K562 (cell line): ENCODE measurements around the gene NT5C. TPM values are rescaled to one million over a fixed set of nuclear protein-coding genes. Genes with fewer than 3 reads are reported as not detected.

ENCODE experiments used
- ATF4 ChIP-seq: fragments of 450-650 bp; formaldehyde crosslinking; IDR thresholded peaks from 2 replicates; pipeline ENCODE4 v1.4.0; 2022; ENCODE audit warnings: mild to moderate bottlenecking, moderate library complexity
- C11orf30 ChIP-seq: fragments of 450-650 bp; IDR thresholded peaks from 2 replicates; pipeline ENCODE4 v1.6.1; 2016; ENCODE audit warnings: low read depth, mild to moderate bottlenecking
- CHCHD3 ChIP-seq: fragments of 250-450 bp; sonication (Bioruptor Pico); IDR thresholded peaks from 2 replicates; pipeline ENCODE4 v2.1.2; 2022; ENCODE audit warnings: mild to moderate bottlenecking
- FOXK2 ChIP-seq, 2 experiments: fragments of 450-650 bp; IDR thresholded peaks in 1 of 2; conservative IDR thresholded peaks in 1 of 2; 2 replicates each; pipeline ENCODE4 v1.6.1; 2016; ENCODE audit warnings: low read depth in 2 of 2, mild to moderate bottlenecking in 1 of 2
- GATAD2B ChIP-seq: fragments of 450-650 bp; IDR thresholded peaks from 2 replicates; pipeline ENCODE4 v1.6.1; 2017; ENCODE audit warnings: mild to moderate bottlenecking, borderline replicate concordance
- OTX1 ChIP-seq: fragments of 450-650 bp; formaldehyde crosslinking; IDR thresholded peaks from 2 replicates; pipeline ENCODE4 v1.4.0; 2022; ENCODE audit warnings: mild to moderate bottlenecking
- POLR2B ChIP-seq: fragments of 450-650 bp; IDR thresholded peaks from 2 replicates; pipeline ENCODE4 v1.6.1; 2018; ENCODE audit warnings: low read depth; ENCODE audit not compliant: partially characterized antibody
- SIN3A ChIP-seq, 2 experiments: fragments of 150-350 bp in 1 of 2; IDR thresholded peaks; 2 replicates each; pipeline ENCODE4 v1.6.1; 2011 to 2016; ENCODE audit warnings: borderline replicate concordance in 2 of 2, low read depth in 2 of 2, low read length in 2 of 2, mild to moderate bottlenecking in 2 of 2, moderate library complexity in 2 of 2; ENCODE audit not compliant: control insufficient read depth in 1 of 2
- SIRT6 ChIP-seq: IDR thresholded peaks from one replicate; pipeline ENCODE4 v1.6.1; 2012; ENCODE audit warnings: low read depth, mild to moderate bottlenecking, control low read depth, inconsistent platforms, low read length, moderate library complexity
- SP2 ChIP-seq: IDR thresholded peaks from 2 replicates; pipeline ENCODE4 v1.6.1; 2011; ENCODE audit warnings: mild to moderate bottlenecking, low read depth, low read length, moderate library complexity; ENCODE audit not compliant: poor library complexity, severe bottlenecking; ENCODE audit errors: extremely low read depth
- TEAD4 ChIP-seq, 2 experiments: sonication (generic) in 1 of 2; formaldehyde crosslinking in 1 of 2; IDR thresholded peaks; 2 replicates each; pipeline versions ENCODE4 v1.6.1 to v1.8.0; 2012 to 2022; ENCODE audit warnings: borderline replicate concordance in 1 of 2, inconsistent platforms in 1 of 2, low read length in 1 of 2, mild to moderate bottlenecking in 1 of 2, missing genetic modification reagents in 1 of 2
- THRAP3 ChIP-seq: fragments of 450-650 bp; IDR thresholded peaks from 2 replicates; pipeline ENCODE4 v1.6.1; 2016; ENCODE audit warnings: mild to moderate bottlenecking, inconsistent platforms, borderline replicate concordance
- ZBTB2 ChIP-seq: fragments of 450-650 bp; IDR thresholded peaks from 2 replicates; pipeline ENCODE4 v1.6.1; 2016; ENCODE audit warnings: antibody characterized with exemption
- ZNF197 ChIP-seq: fragments of 200-800 bp; sonication (Bioruptor generic); IDR thresholded peaks from 2 replicates; pipeline ENCODE4 v1.6.1; 2016; ENCODE audit warnings: low read depth, missing genetic modification characterization, missing compliant biosample characterization
- ZNF347 ChIP-seq: fragments of 450-650 bp; formaldehyde crosslinking; IDR thresholded peaks from 2 replicates; pipeline ENCODE4 v1.4.0; 2020; ENCODE audit warnings: low read depth, mild to moderate bottlenecking, moderate library complexity
- ZNF830 ChIP-seq: fragments of 250-450 bp; sonication (Bioruptor Pico); IDR thresholded peaks from 2 replicates; pipeline ENCODE4 v1.5.0; 2021; ENCODE audit warnings: mild to moderate bottlenecking
- polyA plus RNA-seq, 8 experiments: library from polyadenylated mRNA; depleted of rRNA in 4 of 8; stranded (reverse) in 5 of 8; unstranded in 3 of 8; fragments of >200 nt; fragmentation: Nextera tagmentation in 2 of 8; fragmentation: Illumina TruSeq in 1 of 8; extraction: Ambion mirVana in 2 of 8; extraction: Trizol in 1 of 8; gene quantifications; 2 replicates each; pipeline versions ENCODE4 v1.2.1 to v1.2.3, GENCODE V29; 2011 to 2014; ENCODE audit warnings: inconsistent platforms in 1 of 8, missing spikeins in 1 of 8
- total RNA-seq, 7 experiments: library from RNA; depleted of rRNA in 6 of 7; stranded (reverse); fragments of >200 nt in 6 of 7; fragmentation: Illumina TruSeq in 2 of 7; extraction: Trizol in 2 of 7; gene quantifications; 2 replicates each; pipeline versions ENCODE4 v1.2.1 to v1.2.3, GENCODE V29; 2011 to 2021; ENCODE audit warnings: low replicate concordance in 1 of 7
- TF ChIP-seq, protein P1 (sequence below), 2 experiments: fragments of 450-650 bp; conservative IDR thresholded peaks; 2 replicates each; pipeline ENCODE4 v1.6.1; 2017; ENCODE audit warnings: mild to moderate bottlenecking in 2 of 2, moderate library complexity in 2 of 2
- TF ChIP-seq, protein P2 (sequence below): fragments of 250-450 bp; sonication (Bioruptor Pico); IDR thresholded peaks from 2 replicates; pipeline ENCODE4 v1.5.0; 2021
- TF ChIP-seq, protein P3 (sequence below): fragments of 200-400 bp; formaldehyde crosslinking; IDR thresholded peaks from 2 replicates; pipeline ENCODE4 v1.6.1; 2017; ENCODE audit warnings: mild to moderate bottlenecking, low read depth, low read length, moderate library complexity

The NT5C gene
- total and polyA plus RNA-seq, 9 of the 15 experiments (the other 6 are each of a cell fraction or from before 2014, with no cell fraction given) = 2.9 to 205 (median 45.0) TPM

DNA sequence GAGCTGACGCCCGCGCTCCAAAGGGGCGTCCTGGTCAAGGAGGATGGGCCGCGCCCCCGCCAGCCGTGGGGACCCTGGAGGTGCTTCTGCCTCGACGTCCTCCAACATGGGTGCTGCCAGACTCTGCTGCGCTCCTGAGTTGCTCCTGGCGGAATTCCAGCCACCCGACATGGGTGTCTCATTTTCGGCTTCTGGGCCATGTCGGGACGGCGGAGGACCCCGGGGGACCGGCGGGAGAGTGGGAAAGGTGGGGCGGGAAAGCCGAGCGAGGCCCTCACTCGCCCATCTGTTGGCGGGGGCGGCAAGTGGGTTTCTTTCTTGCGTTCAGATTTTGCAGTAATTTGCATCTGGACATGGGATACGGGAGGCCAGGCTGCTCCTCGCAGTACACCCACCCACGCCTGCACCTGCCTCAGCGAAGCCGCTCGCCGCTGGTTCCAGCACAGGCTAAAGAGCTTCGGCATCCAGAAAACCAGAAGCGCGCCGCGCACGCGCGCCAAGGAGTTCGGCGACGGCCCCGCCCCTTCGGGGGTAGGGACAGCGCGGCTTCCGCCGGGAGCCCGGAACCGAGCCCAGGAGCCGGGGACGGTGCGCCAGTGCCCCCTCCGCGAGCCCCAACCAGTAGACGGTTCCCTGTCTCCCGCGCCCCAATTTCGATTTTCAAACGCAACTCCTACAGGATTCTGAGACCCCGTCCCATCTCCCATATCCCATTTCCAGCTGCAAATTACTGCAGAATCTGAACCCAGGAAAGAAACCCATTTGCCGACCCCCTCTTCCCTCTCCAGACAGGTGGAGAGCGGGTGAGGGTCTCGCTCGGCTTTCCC lies 21.9 kb downstream of the NT5C start, which contains the start of gene ARMC7 (continued):
- TF ChIP-seq, protein P1, sequence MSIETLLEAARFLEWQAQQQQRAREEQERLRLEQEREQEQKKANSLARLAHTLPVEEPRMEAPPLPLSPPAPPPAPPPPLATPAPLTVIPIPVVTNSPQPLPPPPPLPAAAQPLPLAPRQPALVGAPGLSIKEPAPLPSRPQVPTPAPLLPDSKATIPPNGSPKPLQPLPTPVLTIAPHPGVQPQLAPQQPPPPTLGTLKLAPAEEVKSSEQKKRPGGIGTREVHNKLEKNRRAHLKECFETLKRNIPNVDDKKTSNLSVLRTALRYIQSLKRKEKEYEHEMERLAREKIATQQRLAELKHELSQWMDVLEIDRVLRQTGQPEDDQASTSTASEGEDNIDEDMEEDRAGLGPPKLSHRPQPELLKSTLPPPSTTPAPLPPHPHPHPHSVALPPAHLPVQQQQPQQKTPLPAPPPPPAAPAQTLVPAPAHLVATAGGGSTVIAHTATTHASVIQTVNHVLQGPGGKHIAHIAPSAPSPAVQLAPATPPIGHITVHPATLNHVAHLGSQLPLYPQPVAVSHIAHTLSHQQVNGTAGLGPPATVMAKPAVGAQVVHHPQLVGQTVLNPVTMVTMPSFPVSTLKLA (conservative IDR thresholded peaks at IDR 0.05) = 0 out of 4 replicates have a peak, but pooled peaks of 1 of the 2 experiments have one; percentile 52
- TF ChIP-seq TEAD4 (IDR thresholded peaks at IDR 0.05; ENCODE audit: low read length) (no peak; the same call in 1 of the 2 replicates), TEAD4 (CRISPR knock-in tag; IDR thresholded peaks at IDR 0.05; ENCODE audit: borderline replicate concordance) (no peak), ZNF197 (CRISPR knock-in tag) (no peak), ZNF830 (no peak), SIRT6 (no peak), OTX1 (no peak), ZBTB2 (peak; percentile 65; the same call in 1 of the 2 replicates), CHCHD3 (CRISPR knock-in tag) (no peak), THRAP3 (no peak), SIN3A (IDR thresholded peaks at IDR 0.05; ENCODE audit: borderline replicate concordance in 2 of 2, control insufficient read depth in 1 of 2, low read depth in 2 of 2, low read length in 2 of 2) (peak in 1 of 2 experiments; percentile 38; a peak in 1 of 4 replicates), C11orf30 (no peak), ZNF347 (no peak), FOXK2 (conservative IDR thresholded peaks at IDR 0.05 in 1 of 2, IDR thresholded peaks at IDR 0.05 in 1 of 2; ENCODE audit: low read depth in 2 of 2) (no peak), ATF4 (CRISPR knock-in tag) (no peak), SP2 (no peak), GATAD2B (no peak), POLR2B (peak; percentile 67)
- TF ChIP-seq, protein P2, sequence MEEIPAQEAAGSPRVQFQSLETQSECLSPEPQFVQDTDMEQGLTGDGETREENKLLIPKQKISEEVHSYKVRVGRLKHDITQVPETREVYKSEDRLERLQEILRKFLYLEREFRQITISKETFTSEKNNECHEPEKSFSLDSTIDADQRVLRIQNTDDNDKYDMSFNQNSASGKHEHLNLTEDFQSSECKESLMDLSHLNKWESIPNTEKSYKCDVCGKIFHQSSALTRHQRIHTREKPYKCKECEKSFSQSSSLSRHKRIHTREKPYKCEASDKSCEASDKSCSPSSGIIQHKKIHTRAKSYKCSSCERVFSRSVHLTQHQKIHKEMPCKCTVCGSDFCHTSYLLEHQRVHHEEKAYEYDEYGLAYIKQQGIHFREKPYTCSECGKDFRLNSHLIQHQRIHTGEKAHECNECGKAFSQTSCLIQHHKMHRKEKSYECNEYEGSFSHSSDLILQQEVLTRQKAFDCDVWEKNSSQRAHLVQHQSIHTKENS (CRISPR knock-in tag) = no peak
- TF ChIP-seq, protein P3, sequence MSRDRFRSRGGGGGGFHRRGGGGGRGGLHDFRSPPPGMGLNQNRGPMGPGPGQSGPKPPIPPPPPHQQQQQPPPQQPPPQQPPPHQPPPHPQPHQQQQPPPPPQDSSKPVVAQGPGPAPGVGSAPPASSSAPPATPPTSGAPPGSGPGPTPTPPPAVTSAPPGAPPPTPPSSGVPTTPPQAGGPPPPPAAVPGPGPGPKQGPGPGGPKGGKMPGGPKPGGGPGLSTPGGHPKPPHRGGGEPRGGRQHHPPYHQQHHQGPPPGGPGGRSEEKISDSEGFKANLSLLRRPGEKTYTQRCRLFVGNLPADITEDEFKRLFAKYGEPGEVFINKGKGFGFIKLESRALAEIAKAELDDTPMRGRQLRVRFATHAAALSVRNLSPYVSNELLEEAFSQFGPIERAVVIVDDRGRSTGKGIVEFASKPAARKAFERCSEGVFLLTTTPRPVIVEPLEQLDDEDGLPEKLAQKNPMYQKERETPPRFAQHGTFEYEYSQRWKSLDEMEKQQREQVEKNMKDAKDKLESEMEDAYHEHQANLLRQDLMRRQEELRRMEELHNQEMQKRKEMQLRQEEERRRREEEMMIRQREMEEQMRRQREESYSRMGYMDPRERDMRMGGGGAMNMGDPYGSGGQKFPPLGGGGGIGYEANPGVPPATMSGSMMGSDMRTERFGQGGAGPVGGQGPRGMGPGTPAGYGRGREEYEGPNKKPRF = no peak
